ENCODE measurements around the gene AFF3.

- TF ChIP-seq POLR2A (IDR thresholded peaks at IDR 0.05) (no peak), CTCF (IDR thresholded peaks at IDR 0.05 in 8 of 11, conservative IDR thresholded peaks at IDR 0.05 in 3 of 11) (no peak)
Observed at GRCh38 chr2:100036026-100036425, 106.4 kb downstream of the AFF3 start.

Measured in spleen (tissue), 7 donors.